T-helper 17 cell (primary cell): ENCODE results near the gene HOXA1. TPM values are rescaled to one million over a fixed set of nuclear protein-coding genes. Genes with fewer than 3 reads are reported as not detected.
A peak's percentile ranks its signal among the peaks of the same experiment; 100 is the strongest.

Experiments used
- ATAC-seq: fragments of 150-1000 bp; cut with Tn5 transposase; 2 replicates; pipeline ENCODE4 v1.10.0; 2021; ENCODE audit warnings: mild to moderate bottlenecking, moderate library complexity
- DNase-seq, 3 donors: peaks; one replicate each; pipeline versions ENCODE4 v3.0.0 to v3.0.0-alpha.2; 2020 to 2021
- H3K9me3 ChIP-seq: one replicate; pipeline ENCODE4 v1.7.0; 2013; ENCODE audit warnings: low read length, mild to moderate bottlenecking; ENCODE audit not compliant: control insufficient read depth, poor library complexity, severe bottlenecking
- H3K27ac Mint-ChIP-seq: one replicate; pipeline ENCODE4 v1.8.0; 2022; ENCODE audit warnings: mild to moderate bottlenecking, moderate library complexity, mixed read lengths
- H3K27me3 Mint-ChIP-seq: one replicate; pipeline ENCODE4 v1.8.0; 2022; ENCODE audit warnings: mixed read lengths
- H3K36me3 Mint-ChIP-seq: one replicate; pipeline ENCODE4 v1.8.0; 2022; ENCODE audit warnings: low read depth, mixed read lengths
- H3K4me1 Mint-ChIP-seq: one replicate; pipeline ENCODE4 v1.8.0; 2022; ENCODE audit warnings: mild to moderate bottlenecking, mixed read lengths
- H3K4me3 Mint-ChIP-seq: one replicate; pipeline ENCODE4 v1.8.0; 2022; ENCODE audit warnings: mild to moderate bottlenecking, moderate library complexity, mixed read lengths
- total RNA-seq, 4 donors: library from RNA in 2 of 4; stranded (reverse) in 2 of 4; gene quantifications; one replicate each; pipeline ENCODE4 v1.2.3 and lab custom pipeline; 2022 to 2026

The HOXA1 gene
- total RNA-seq, 2 donors from 2014 or later: 0.60 to 0.72 TPM

DNA sequence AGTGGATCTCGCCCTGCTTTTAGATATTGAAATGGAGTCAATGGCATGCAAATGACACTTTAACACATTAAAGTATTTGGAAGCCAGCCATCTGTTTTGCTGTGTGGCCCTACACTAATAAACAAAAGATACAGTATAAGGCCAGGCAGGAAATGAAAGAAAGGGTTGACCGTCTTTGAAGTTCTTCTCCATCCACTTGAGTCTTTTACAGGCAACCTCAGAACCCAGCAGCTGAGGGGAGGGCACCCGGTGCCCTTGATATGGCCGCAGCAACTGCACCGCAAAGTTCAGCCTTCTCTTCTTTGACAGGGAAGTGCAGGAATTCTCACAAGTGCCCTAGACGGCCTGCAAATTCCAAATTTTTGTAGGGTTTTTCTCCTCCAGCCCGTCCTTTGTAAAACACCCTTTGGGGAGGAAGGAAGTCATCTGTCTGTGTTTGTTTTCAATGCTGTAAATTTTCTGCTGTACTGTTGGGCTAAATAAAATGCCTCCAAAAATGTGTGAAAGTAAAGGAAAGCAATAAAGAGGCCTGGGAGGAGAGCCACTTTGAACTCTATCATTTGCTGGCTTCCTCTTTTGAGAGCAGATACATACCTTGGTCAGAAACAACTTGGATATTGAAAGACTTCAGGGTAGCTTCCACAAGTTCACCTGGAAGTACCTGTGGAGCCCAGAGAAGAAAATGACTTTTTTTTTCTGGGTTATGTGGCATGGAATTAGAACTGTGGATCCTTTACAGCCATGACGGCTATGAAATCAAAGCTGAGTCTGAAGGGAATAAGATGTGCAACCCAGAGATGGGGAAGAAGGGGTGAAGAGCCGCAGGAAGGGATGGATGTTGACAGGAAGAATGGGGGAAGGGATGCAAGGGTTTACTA lies 3.6 kb downstream of the HOXA1 start:
- DNase-seq: no peak
- Mint-ChIP-seq H3K36me3 (peaks cover 5% of the 10 kb centered on the region), H3K27me3 (peaks cover 85% of the 10 kb centered on the region), H3K4me1 (peaks cover 15% of the 10 kb centered on the region), H3K27ac (no peak overlapping the region), H3K4me3 (no peak overlapping the region)
- ATAC-seq: no peak
- no peaks in the 10 kb centered on the region for H3K9me3 ChIP-seq

DNA sequence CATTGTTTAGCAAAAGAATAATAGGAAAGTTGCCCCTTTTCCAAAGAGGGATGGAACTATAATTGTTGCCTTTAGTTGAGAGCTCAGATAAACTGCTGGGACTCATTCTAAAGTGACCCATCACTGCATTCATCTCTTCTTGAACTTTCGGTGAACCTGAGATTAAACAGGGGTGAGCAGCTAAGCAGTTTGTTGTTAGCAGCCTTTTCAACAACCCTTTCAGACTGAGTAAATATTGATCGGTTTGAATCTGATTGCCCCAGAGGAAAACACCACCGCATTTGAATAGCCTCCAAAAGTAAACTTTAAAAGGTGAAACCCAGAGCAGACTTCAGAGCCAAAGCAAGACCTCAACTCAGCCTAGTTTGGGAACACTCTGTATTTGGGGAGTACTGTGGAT lies 4.7 kb downstream of the HOXA1 start:
- Mint-ChIP-seq H3K27me3 (peaks cover 87% of the 10 kb centered on the region), H3K36me3 (peaks cover 5% of the 10 kb centered on the region), H3K4me3 (no peak overlapping the region), H3K27ac (no peak overlapping the region), H3K4me1 (peaks cover 13% of the 10 kb centered on the region)
- no peak for DNase-seq
- ATAC-seq: no peak
- no peaks in the 10 kb centered on the region for H3K9me3 ChIP-seq

DNA sequence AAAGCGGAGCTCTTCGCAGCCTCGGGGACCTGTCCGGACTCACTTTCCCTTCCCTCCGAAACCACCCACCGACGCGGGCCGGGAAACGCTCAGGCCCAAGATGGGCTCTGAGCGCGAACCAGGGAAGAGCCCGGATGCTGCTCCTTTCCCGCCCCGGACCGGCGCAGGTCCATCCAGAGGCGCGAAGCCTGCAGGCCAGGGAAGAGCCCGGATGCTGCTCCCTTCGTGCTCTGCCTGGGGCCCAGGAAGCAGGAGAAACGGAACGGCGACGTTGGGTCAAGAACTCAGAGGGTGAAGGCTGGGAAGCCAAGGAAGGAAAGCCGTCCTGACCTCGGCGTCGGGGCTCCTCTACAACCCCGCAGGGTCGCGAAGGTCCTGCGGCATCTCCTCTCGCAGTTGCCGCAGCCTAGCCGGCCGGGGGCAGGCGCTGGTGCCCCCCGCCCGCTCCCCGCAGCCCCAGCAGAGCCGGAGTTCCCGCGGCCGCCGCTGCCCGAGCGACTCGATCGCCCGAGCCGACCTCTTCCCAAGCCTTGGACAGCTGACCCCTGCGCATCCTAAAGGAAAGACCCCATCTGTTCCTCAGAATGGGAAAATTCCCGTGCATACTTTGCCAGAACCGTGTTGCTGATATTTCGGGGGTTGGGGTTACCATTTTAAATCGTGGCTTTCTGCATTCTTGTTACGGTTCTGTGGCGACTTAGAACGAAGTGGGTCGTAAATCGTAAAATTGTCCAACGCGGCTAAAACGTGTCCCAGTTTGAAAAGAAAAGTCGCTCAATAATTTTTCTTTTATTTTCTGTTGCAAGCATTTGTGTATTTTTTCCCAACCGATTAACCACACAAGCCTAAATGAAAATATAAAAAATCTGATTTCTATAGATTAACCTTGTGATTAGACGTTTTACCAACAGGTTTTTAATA lies 7.5 kb downstream of the HOXA1 start:
- Mint-ChIP-seq H3K27me3 (peaks cover 72% of the 10 kb centered on the region), H3K4me1 (peaks cover 5% of the 10 kb centered on the region), H3K27ac (no peak overlapping the region), H3K36me3 (peaks cover 2% of the 10 kb centered on the region), H3K4me3 (peak overlapping the region; percentile 28)
- no peaks in the 10 kb centered on the region for H3K9me3 ChIP-seq
- ATAC-seq: no peak
- DNase-seq: no peak

DNA sequence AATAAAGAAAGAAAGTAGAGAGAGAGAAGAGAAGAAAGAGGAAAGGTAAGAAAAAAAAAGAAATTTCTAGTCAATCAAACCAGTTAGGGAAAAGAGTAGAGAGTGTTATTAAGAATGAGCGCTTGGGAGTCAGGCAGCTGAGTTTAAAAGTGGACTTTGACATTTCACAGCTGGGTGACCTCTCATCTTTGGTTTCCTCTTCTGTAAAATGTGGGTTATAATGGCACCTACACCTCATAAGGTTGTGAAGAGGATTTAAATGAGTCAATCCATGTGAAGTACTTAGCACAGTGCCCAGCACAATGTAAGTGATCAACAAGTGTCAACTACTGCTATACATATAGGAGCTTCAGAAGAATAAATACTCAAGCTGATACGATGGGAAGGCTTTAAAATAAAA lies 12.2 kb downstream of the HOXA1 start:
- DNase-seq: no peak
- H3K4me3 Mint-ChIP-seq: no peak overlapping the region
- H3K9me3 ChIP-seq: no peaks in the 10 kb centered on the region
- peaks cover 37% of the 10 kb centered on the region for H3K27me3 Mint-ChIP-seq
- ATAC-seq: no peak
- peaks cover 2% of the 10 kb centered on the region for H3K4me1 Mint-ChIP-seq
- H3K36me3 Mint-ChIP-seq: no peaks in the 10 kb centered on the region
- no peak overlapping the region for H3K27ac Mint-ChIP-seq

DNA sequence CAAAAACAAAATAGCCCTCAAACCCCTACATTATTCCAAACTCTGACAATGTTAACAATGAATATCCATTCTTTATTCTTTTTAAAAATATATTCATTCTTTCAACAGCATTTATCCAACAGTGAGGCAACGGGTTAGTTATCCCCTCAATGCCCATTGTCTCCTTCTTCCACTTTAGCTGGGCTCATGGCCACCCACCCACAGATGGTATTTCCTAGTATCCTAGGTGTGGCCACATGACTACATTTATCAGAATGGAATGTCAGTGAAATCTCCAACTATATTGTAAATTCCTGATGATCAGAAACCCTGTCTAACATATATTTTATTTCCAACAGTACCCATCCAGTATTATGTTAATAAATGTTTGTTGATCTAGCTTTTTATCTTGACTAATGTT lies 13.6 kb downstream of the HOXA1 start:
- H3K4me3 Mint-ChIP-seq: no peak overlapping the region
- H3K27ac Mint-ChIP-seq: no peak overlapping the region
- DNase-seq (no peak), ATAC-seq (no peak)
- no peaks in the 10 kb centered on the region for H3K36me3 Mint-ChIP-seq
- no peaks in the 10 kb centered on the region for H3K4me1 Mint-ChIP-seq
- H3K27me3 Mint-ChIP-seq: peaks cover 25% of the 10 kb centered on the region
- H3K9me3 ChIP-seq: no peaks in the 10 kb centered on the region

DNA sequence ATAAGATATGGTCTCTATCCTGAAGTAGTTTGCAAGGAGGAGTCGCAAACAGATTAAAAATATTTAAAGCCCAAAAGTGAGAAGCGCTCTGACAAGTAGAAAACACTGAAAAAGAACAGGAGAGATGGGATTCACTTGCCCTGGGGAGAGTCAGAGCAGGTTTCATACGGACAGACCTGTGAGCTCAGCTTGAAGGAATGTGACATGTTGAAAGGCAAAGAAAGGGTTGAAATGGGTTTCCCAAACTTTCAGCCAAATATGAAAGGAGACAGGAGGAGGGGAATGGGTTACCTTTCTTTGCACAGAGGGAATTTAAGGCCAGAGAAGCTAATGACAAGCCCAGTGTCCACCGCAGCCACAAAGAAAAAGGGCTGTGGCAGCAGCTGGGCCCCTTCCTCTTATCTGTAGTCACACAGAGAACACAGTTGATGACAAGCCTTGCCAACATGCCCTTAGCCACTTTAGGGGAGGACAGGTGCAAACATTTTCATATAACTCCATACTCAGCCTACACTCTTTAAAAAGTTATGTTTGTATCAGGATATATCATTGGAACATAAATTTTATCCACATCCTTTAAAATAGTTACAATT lies 14.9 kb downstream of the HOXA1 start:
- Mint-ChIP-seq H3K27ac (no peak overlapping the region), H3K4me3 (no peak overlapping the region), H3K36me3 (peaks cover 2% of the 10 kb centered on the region), H3K27me3 (peaks cover 26% of the 10 kb centered on the region), H3K4me1 (no peaks in the 10 kb centered on the region)
- no peak for ATAC-seq
- no peaks in the 10 kb centered on the region for H3K9me3 ChIP-seq
- DNase-seq: no peak

DNA sequence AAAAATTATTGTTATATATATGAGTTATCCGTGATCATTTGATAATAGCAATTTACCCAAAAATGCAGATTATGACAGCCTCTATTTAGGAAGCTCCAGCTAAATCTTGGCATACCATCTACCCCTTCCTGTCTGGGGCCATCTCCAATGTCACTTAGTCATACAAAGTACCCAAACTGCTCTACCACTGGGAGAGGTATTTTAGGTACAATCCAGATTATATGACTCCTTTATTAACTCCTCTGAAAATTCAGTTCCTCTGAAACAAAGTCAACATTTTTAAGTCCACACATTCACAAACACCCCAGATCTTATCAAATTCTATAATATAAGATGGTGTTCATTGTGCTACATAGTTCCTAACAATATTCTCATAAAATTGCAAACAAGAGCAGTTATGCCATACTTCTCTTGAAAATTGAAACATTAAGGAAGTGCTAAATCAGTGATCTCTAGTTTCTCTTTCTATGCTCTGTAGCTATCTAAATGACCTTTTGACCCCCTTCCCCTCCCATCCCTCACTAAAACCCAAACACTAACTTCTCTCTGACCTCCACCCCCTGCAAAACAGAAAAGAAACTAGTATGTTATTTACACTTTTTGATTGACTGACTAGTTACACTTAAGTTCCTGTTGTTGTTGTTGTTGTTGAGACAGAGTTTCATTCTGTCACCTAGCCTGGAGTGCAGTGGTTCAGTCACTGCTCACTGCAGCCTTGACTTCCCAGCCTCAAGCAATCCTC lies 16.4 kb downstream of the HOXA1 start:
- Mint-ChIP-seq H3K4me1 (no peaks in the 10 kb centered on the region), H3K36me3 (peaks cover 2% of the 10 kb centered on the region), H3K4me3 (no peak overlapping the region), H3K27ac (no peak overlapping the region), H3K27me3 (peaks cover 24% of the 10 kb centered on the region)
- DNase-seq (no peak), ATAC-seq (no peak)
- H3K9me3 ChIP-seq: no peaks in the 10 kb centered on the region

DNA sequence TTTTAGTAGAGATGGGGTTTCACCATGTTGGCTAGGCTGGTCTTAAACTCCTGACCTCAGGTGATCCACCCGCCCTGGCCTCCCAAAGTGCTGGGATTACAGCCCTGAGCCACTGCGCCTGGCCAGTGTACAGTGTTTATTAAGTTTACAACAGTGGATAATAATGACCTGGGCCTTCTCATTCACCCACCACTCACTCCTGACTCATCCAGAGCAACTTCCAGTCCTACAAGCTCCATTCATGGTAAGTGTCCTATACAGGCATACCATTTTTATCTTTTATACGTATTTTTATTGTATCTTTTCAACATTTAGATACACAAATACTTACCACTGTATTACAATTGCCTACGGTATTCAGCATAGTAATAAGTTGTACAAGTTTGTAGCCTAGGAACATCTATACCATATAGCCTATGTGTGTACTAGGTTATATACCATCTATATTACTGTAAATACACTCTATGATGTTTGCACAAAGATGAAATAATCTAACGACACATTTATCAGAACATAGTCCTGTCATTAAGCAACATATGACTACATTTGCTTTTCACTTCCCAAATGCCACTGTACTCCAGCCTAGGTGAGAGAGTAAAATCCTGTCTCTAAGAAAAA lies 17.1 kb downstream of the HOXA1 start:
- no peaks in the 10 kb centered on the region for H3K4me1 Mint-ChIP-seq
- ATAC-seq (no peak), DNase-seq (no peak)
- no peak overlapping the region for H3K4me3 Mint-ChIP-seq
- no peaks in the 10 kb centered on the region for H3K9me3 ChIP-seq
- peaks cover 27% of the 10 kb centered on the region for H3K27me3 Mint-ChIP-seq
- no peak overlapping the region for H3K27ac Mint-ChIP-seq
- H3K36me3 Mint-ChIP-seq: peaks cover 2% of the 10 kb centered on the region

DNA sequence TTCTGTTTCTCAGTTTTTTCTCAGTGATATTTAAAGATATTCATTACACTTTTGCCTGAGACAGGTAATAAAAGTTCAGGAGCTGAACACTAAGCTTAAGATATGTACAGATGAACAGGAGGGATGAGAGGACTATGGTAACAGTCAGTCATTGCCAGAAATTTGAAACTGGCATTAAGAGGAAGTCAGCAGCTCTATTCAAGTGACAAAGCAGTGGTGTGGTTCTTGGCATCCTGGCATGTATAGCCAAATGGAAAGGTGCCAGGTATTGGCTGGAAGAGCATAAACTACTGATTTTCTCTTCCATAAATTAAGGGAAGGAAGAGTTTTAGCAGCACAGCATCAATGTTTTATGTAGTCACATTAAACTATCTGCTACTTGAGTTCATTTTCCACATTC lies 22.7 kb downstream of the HOXA1 start:
- DNase-seq (no peak), ATAC-seq (no peak)
- Mint-ChIP-seq H3K27ac (no peak overlapping the region), H3K4me1 (no peaks in the 10 kb centered on the region), H3K36me3 (peaks cover 2% of the 10 kb centered on the region), H3K4me3 (no peak overlapping the region), H3K27me3 (peaks cover 34% of the 10 kb centered on the region)
- no peaks in the 10 kb centered on the region for H3K9me3 ChIP-seq

DNA sequence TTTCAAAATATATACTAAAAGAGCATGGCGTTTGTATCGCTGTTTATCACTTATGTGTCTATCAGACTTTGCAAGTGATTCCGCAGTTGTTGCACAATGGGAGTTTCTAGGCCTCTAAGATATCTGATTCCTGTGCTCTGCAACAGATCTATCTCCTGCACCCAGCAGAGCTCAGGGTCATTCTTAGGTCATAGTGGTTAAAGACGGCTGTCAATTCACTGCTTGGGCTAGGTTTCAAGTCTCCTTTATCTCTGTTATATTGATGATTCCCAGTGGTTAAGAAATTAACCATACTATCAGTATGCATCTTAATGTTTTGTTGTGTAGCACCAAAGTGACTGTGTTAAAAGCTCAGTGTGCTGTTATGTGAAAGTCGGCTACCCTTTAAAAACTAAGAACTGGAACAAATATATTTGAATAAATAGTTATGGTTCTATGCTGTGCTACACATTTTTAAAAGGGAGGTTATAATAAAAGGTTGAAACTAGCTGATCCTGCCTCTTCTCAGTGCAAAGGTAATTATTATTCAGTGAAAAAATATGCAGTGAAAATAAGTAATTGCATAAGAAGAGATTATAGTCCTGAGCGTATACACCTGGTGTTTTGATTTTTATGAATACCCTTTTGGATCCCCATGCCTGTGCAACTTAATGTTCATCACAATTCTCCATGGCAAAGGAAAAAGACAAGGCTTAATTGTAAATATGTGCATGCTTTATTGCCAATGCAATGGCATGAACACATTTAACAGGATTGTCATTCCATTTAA lies 24.0 kb downstream of the HOXA1 start:
- Mint-ChIP-seq H3K27me3 (peaks cover 43% of the 10 kb centered on the region), H3K4me1 (no peaks in the 10 kb centered on the region), H3K36me3 (peaks cover 2% of the 10 kb centered on the region), H3K4me3 (no peak overlapping the region), H3K27ac (no peak overlapping the region)
- no peak for DNase-seq
- no peak for ATAC-seq
- H3K9me3 ChIP-seq: no peaks in the 10 kb centered on the region

DNA sequence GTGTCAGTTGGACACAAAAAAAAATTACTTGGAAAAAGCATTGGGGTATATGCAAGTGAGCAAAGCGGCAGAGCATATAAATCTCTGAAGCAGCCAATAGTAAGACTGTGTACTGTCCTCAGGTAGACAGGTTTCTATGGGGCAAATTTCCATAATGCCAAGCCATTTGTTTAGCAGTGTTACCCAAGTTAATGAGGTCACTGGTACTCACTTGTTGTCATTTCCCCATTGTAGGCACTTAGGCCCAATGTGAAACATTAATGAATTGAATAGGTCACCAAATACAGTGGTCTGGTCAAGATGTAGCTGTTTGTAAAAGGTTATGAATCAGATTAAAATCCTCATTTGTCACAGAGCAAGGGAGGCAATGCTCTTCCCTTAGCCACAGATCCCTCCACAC lies 27.5 kb downstream of the HOXA1 start:
- ATAC-seq (no peak), DNase-seq (no peak)
- Mint-ChIP-seq H3K36me3 (no peaks in the 10 kb centered on the region), H3K4me3 (no peak overlapping the region), H3K27me3 (peaks cover 32% of the 10 kb centered on the region), H3K4me1 (no peaks in the 10 kb centered on the region), H3K27ac (no peak overlapping the region)
- no peaks in the 10 kb centered on the region for H3K9me3 ChIP-seq

DNA sequence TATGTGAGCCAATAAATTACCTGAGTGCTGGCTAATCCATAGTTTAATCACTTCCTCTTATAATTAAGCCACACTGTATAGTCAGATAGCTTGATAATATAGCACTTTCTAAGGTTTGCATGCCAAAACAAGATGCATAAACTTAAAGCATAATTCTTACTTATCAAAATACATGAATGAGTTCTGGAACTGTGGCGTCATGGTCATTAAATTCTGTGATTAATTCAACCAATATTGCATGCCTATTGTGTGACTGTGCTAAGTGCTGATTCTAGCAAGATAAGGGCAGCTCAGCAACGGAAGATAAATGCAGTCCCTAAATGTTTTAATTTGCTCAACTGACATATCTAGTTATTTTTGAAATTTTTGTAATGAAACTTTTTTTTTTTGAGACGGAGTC lies 29.7 kb downstream of the HOXA1 start:
- peaks cover 26% of the 10 kb centered on the region for H3K27me3 Mint-ChIP-seq
- H3K36me3 Mint-ChIP-seq: no peaks in the 10 kb centered on the region
- H3K4me1 Mint-ChIP-seq: no peaks in the 10 kb centered on the region
- ATAC-seq (no peak), DNase-seq (no peak)
- H3K4me3 Mint-ChIP-seq: no peak overlapping the region
- H3K9me3 ChIP-seq: no peaks in the 10 kb centered on the region
- no peak overlapping the region for H3K27ac Mint-ChIP-seq
